HuH-7 (cell line): Measurements from ENCODE around the gene PROKR1.
"Not testable (repeated sequence)": the region's sequence is repeated elsewhere in the genome, so short reads cannot be mapped to it uniquely, and the experiment has no call there.

ENCODE experiments used
- DNase-seq: peaks from one replicate; pipeline ENCODE4 v3.0.0; 2011; ENCODE audit warnings: low spot score

PROKR1 gene

DNA sequence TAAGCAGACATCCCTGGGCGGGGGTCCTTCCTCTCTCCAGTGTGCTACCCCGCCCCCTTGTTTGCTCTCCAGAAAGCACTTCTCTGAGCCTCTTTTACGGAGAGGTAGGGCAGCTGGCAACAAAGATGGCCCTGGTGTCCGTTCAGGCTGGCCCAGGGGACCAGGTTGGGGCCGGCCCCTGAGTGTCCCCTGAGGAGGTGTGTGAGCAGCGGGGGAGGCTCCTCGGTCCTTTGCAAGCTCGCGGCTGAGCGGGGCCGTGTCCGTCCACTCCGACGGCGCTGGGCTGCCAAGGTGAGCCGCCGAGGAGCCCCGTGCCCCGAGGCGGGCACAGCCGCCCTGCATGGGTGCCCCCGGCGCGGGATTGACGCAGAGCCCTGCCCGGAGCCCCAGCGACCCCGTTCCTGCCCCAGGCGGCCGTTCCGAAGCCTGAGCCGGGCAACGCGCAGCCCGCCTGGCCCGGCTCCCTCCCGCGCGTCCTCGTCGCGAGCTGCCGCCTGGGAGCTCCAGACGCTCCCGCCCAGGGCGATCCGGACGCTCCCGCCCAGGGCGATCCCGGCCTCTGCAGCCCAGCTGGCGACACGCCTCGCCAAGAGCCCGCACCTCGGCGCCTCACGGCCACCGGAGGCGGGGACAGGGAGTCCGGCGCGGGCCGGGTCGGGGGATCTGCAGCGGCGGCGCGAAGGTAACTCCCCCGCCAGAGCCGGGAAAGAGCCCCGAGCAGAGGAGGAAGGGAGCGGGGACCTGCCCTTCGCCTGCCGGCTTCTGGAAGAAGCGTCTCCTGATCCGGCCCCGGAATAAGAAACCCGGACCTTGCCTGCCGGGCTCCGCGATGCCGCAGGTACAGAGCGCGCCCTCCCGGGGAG, at the start of gene PROKR1:
TSS of gene PROKR1 (plus strand) at position 569 of the 863 bp plus-strand sequence. CDS start 2,243 bp downstream, outside the sequence.
- DNase-seq: peak; percentile 57

DNA sequence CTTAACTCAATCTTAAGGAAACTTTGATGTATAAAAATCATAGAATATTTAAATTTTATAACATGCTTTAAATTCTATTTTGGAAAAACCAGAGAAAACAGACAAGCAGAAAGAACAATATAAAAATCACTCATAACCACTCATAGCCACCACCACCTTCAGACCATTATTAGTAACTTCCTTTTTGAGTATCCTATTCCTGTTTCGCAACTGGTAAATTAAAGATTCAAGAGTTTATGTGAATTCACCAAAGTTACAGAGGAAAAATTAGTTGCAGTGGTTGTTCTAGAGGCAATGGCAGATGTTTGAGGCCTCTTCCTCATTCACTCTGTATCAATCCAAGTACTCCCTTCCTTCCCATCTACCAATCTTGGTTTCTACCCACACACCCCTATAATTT, 49.3 kb upstream of the PROKR1 start:
- no peak for DNase-seq

DNA sequence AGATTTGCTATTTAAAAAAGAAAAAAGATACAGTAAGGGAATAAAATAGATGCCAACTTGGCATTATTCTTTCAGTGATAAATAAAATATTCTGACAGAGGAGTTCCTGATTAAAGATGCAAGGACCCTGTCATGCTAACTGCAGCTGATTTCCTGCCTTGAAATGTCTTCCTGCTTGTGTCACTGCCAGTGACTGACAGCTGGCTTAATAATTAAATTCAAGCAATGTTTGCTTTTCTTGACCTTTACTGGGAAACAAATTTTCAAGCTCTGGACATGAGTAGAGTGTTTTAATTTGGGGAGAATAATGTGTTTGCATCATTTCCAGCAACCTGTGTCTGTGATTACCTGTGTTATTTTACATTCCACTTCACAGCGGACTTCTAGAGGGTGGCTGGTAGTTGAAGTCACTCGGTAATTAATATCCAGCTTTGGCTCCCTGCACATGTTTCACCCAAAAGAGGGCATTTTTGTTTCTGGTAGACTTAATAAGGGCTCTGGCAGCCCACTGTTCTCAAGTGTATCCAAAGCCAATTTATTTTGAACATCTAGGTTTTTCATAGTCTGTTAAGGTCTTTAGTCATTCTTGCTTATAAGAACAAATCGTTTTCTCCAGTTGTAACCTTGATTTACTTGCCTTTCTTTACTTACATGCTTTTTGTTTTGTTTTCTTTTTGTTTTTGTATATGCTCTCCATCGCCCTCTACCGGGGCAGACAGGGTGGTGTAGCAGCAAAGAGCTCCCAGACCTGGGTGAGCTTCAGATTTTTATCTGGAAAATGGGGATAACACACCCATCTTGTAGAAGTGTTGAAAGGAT, 48.5 kb upstream of the PROKR1 start:
- peak; percentile 20 for DNase-seq

- DNase-seq: not testable (repeated sequence)
Observed at GRCh38 chr2:68595493-68595785, 47.9 kb upstream of the PROKR1 start.

DNA sequence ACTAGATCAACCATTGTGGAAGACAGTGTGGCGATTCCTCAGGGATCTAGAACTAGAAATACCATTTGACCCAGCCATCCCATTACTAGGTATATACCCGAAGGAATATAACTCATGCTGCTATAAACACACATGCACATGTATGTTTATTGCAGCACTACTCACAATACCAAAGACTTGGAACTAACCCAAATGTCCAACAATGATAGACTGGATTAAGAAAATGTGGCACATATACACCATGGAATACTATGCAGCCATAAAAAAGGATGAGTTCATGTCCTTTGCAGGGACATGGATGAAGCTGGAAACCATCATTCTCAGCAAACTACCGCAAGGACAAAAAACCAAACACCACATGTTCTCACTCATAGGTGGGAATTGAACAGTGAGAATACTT, 42.9 kb upstream of the PROKR1 start:
- not testable (repeated sequence) for DNase-seq

DNA sequence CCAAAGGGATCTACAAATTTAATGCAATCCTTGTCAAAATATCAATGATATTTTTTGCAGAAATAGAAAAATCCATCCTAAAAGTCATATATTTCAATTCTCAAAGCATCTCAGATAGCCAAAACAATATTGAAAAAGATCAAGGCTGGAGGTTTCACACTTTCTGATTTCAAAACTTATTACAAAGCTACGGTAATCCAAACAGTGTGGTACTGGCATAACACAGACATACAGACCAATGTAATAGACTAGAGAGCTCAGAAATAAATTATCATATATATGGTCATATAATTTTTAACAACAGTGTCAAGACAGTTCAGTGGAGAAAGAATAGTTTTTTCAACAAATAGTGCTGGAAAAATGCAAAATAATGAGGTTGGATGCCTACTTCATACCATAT, 40.3 kb upstream of the PROKR1 start:
- no peak for DNase-seq

- no peak for DNase-seq
Observed at GRCh38 chr2:68604077-68604476, 39.3 kb upstream of the PROKR1 start.

- DNase-seq: no peak
Observed at GRCh38 chr2:68605939-68606338, 37.4 kb upstream of the PROKR1 start.

DNA sequence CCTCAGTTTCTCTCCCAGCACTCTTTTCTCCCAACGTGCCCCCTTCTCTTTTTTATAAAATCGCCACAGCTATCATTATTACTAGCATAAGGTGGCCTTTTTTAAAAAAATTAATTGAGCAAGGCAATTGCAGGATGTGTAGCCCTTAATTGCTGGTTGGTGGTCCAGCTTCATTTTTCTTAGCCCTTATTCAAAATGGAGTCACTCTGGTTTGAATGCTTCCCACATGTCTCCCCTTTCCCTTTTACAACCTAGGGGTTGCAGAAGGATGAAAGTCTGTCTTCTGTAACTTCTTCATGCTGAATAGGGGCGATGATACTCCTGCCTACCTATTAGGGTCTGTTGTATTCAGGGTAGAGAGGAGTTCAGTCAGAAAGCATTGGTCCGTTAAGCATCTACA, 36.6 kb upstream of the PROKR1 start:
- no peak for DNase-seq

- DNase-seq: no peak
Observed at GRCh38 chr2:68607837-68608236, 35.5 kb upstream of the PROKR1 start.

- DNase-seq: no peak
Observed at GRCh38 chr2:68612765-68613519, 30.4 kb upstream of the PROKR1 start.

- no peak for DNase-seq
Observed at GRCh38 chr2:68620772-68621171, 22.6 kb upstream of the PROKR1 start.

DNA sequence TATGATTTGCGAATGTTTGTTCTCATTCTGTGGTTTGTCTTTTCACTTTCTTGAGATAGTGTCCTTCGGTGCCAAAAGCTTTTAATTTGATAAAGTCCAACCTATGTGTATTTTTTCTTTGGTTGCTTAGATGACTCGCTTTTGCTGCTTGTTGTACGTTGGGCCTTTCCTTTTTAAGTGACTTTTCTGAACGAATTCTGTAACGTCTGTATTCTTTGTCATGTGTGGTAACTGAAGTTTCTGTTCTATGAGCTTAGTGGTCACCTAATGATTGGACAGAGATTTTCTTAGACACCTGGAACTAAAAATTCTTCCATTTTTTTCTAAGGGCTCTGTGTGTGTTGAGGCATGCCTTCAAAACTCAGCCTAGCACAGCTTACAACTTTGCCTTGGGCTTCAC, 19.6 kb upstream of the PROKR1 start:
- no peak for DNase-seq

DNA sequence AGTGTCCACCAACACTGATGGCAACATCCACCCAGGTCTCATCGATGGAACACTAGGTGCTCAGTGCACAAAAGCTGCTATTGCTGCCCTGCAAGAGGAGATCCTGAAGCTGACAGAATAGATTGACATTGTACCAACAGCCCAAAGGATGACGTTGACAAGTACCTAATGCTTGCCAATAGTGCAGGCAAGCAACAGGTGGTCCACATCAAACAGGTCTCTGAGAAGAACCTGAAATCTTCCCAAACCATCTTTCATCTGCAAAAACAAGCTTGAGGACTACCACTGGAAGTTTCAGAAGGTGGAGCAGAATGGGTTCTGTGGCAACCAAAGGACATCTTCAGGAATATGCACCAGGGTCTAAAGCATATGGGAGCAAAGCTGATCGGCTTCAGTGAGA, 15.8 kb upstream of the PROKR1 start:
- no peak for DNase-seq

DNA sequence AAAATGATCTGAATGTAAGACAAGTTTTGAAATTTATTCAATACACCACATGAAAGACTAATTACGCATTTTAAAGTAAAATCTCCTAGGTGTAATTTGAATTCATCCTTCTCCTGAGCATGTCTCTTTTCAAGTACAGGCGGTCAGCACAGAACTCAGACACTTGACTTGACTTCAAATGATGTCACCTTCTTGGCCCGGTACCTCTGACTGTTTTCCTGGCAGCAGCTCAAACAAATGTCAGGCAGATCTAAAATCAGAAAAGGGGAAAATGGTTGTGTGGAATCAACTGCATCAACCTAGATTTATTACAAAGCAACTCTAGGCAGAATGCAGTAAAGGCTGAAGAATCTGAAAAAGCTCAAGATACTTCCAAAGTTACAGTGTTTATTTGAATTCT, 11.4 kb upstream of the PROKR1 start:
- no peak for DNase-seq

GRCh38 chr2:68637047-68637446, 6.3 kb upstream of the PROKR1 start:
- no peak for DNase-seq

- DNase-seq: no peak
Observed at GRCh38 chr2:68643874-68644485, 601 bp downstream of the PROKR1 start.

GRCh38 chr2:68645523-68645922, 2.1 kb downstream of the PROKR1 start:
- no peak for DNase-seq

GRCh38 chr2:68646303-68646702, 2.9 kb downstream of the PROKR1 start:
- peak; percentile 27 for DNase-seq

DNA sequence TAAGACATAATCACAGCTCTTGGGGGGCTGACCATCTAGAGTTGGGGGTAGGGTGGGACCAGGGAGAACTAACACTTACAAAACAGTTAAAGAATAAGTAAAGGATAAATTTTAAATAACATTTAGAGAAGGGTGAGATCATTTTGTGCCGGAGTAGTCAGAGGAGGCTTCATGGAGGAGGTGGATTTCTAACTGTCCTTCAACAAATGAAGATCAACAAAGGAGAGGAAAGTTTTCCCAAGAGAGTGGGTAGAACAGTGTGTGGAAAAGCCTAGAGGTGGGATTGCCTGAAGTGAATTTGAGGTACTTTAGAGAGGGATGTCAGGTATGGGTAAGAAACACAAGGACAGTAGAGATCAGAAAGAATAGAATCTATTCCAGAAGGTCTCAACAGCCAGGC, 7.3 kb downstream of the PROKR1 start:
- DNase-seq: no peak

DNA sequence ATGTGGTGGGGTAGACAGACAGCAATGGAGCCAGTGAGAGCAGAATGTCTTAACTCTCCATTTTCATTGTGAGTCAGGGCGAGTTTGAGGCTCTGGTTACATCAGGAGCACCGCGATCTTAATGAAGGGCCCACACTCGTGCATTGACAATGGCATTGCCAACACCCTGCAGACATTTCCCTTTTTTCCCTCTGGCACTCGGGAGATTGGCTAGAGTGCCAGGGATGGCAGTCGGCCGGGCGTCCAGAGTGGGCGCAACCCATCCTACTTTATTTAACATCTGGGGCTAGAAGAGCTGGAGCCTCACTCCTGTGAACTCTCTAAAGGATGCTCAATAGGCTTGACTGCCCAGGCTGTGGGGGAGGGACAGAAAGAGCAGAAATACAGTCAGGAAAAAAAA, 9.7 kb downstream of the PROKR1 start:
- no peak for DNase-seq

DNA sequence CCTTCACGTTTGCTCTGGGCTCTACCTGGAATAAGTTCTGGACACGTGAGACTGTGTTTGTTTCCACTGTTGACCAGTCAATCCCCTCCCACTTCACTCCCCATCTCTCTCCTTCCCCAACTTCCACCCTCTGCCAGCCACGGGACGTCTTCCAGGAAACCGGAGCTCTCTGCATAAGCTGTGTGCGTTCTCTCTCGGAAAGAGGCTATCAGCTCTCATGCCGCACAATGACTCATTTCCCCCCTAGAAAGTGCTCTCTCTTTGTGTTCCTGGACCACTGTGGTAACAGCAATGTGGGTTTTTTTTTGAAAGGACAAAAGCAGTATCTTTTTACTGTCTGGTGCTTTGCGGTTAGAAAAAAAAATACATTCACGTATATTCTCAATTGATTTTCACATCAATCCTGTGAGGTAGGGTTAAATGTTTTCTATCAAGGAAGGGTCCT, 10.2 kb downstream of the PROKR1 start:
- DNase-seq: no peak
